Glutamatergic neuron (in vitro differentiated cells): ENCODE results near the gene QKI. TPM values are rescaled to one million over a fixed set of nuclear protein-coding genes. Genes with fewer than 3 reads are reported as not detected.

Experiments used
- DNase-seq: peaks from one replicate; pipeline ENCODE4 v3.0.0; 2022
- H3K27ac Mint-ChIP-seq: one replicate; pipeline ENCODE4 v1.8.0; 2020; ENCODE audit warnings: mild to moderate bottlenecking, mixed read lengths, inconsistent platforms; ENCODE audit not compliant: unreplicated experiment
- H3K27me3 Mint-ChIP-seq: one replicate; pipeline ENCODE4 v1.8.0; 2020; ENCODE audit warnings: mild to moderate bottlenecking, moderate library complexity, mixed read lengths, inconsistent platforms; ENCODE audit not compliant: unreplicated experiment
- H3K36me3 Mint-ChIP-seq: one replicate; pipeline ENCODE4 v1.8.0; 2020; ENCODE audit warnings: mild to moderate bottlenecking, mixed read lengths, inconsistent platforms; ENCODE audit not compliant: unreplicated experiment
- H3K4me1 Mint-ChIP-seq: one replicate; pipeline ENCODE4 v1.8.0; 2020; ENCODE audit warnings: mild to moderate bottlenecking, low read depth, mixed read lengths, inconsistent platforms; ENCODE audit not compliant: unreplicated experiment
- H3K4me3 Mint-ChIP-seq: one replicate; pipeline ENCODE4 v1.8.0; 2020; ENCODE audit warnings: mild to moderate bottlenecking, mixed read lengths, inconsistent platforms; ENCODE audit not compliant: unreplicated experiment
- H3K9me3 Mint-ChIP-seq: one replicate; pipeline ENCODE4 v1.8.0; 2020; ENCODE audit warnings: mild to moderate bottlenecking, moderate library complexity, mixed read lengths, inconsistent platforms; ENCODE audit not compliant: unreplicated experiment
- total RNA-seq: library from RNA; stranded (reverse); fragmentation: NEBNext Ultra II Directional; extraction: Animal tissue kit (Norgen Biotek cat#: 25700); gene quantifications from one replicate; pipeline ENCODE4 v1.2.1, GENCODE V29; 2021; ENCODE audit not compliant: unreplicated experiment
- TF ChIP-seq, protein P1 (sequence below): fragments of 200-600 bp; sonication (generic); IDR thresholded peaks from one replicate; pipeline ENCODE4 v1.5.0; 2021; ENCODE audit not compliant: partially characterized antibody, unreplicated experiment

Gene QKI
- total RNA-seq, 1 donor from 2014 or later: 50.5 TPM

DNA sequence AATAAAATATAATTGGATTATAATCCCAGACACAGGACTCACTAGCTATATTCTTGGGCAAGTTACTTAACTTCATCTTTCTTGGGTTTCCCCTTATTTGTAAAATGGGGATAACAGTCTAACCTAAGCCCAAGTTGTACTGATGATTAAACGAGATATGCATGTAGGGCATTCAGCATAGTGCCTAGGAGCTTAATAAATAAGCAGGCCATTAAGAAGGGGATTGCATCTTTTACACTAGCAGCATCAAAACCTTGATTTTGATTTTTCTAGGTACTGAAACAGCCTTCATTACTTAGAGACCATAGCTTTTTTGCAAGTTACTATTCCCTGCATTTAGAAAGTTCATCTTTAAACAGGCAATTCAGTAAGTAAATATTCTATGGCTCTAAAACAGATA lies 2.2 kb upstream of the QKI start:
- TF ChIP-seq, protein P1, sequence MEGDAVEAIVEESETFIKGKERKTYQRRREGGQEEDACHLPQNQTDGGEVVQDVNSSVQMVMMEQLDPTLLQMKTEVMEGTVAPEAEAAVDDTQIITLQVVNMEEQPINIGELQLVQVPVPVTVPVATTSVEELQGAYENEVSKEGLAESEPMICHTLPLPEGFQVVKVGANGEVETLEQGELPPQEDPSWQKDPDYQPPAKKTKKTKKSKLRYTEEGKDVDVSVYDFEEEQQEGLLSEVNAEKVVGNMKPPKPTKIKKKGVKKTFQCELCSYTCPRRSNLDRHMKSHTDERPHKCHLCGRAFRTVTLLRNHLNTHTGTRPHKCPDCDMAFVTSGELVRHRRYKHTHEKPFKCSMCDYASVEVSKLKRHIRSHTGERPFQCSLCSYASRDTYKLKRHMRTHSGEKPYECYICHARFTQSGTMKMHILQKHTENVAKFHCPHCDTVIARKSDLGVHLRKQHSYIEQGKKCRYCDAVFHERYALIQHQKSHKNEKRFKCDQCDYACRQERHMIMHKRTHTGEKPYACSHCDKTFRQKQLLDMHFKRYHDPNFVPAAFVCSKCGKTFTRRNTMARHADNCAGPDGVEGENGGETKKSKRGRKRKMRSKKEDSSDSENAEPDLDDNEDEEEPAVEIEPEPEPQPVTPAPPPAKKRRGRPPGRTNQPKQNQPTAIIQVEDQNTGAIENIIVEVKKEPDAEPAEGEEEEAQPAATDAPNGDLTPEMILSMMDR: no peak
- Mint-ChIP-seq H3K27ac (peak overlapping the region; percentile 92), H3K27me3 (peaks cover 6% of the 10 kb centered on the region), H3K36me3 (no peaks in the 10 kb centered on the region), H3K4me1 (peaks cover 2% of the 10 kb centered on the region), H3K9me3 (peaks cover 13% of the 10 kb centered on the region), H3K4me3 (peak overlapping the region; percentile 90)
- no peak for DNase-seq

DNA sequence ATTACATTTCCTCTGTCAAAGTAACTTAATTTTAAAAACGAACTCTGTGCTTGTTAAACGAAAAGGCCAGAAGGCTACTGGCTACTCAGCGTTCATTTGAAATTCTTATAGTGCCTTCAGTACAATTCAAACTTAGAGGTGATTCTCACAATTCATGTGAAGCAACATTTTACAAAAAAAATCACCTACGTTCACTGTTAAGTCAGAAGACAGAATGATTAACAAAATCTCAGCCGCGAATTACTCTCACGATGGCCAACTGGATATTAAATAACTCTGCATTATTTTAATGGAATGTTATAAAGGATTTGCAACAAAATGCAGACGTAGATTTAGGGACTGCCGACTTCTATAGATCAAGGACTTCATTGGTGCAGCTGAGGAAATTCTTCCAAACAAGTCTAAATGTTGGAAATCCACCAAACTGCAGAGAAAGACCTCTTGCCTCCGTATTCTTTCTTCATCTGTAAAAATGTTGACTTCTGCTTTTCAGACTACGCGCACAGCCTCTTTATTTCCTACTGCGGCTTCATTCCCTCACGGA lies 1.6 kb upstream of the QKI start:
- Mint-ChIP-seq H3K9me3 (peaks cover 13% of the 10 kb centered on the region), H3K4me1 (peaks cover 5% of the 10 kb centered on the region), H3K27me3 (peaks cover 6% of the 10 kb centered on the region), H3K4me3 (peak overlapping the region; percentile 90), H3K36me3 (no peaks in the 10 kb centered on the region), H3K27ac (peak overlapping the region; percentile 92)
- TF ChIP-seq, protein P1: no peak
- no peak for DNase-seq

- peaks cover 6% of the 10 kb centered on the region for H3K27me3 Mint-ChIP-seq
- TF ChIP-seq, protein P1: no peak
- peak; percentile 86 for DNase-seq
- peaks cover 13% of the 10 kb centered on the region for H3K9me3 Mint-ChIP-seq
- H3K36me3 Mint-ChIP-seq: no peaks in the 10 kb centered on the region
- H3K4me1 Mint-ChIP-seq: peaks cover 9% of the 10 kb centered on the region
- peak overlapping the region; percentile 90 for H3K4me3 Mint-ChIP-seq
- H3K27ac Mint-ChIP-seq: peak overlapping the region; percentile 92
Measured at GRCh38 chr6:163413345-163414116, 987 bp upstream of the QKI start.

DNA sequence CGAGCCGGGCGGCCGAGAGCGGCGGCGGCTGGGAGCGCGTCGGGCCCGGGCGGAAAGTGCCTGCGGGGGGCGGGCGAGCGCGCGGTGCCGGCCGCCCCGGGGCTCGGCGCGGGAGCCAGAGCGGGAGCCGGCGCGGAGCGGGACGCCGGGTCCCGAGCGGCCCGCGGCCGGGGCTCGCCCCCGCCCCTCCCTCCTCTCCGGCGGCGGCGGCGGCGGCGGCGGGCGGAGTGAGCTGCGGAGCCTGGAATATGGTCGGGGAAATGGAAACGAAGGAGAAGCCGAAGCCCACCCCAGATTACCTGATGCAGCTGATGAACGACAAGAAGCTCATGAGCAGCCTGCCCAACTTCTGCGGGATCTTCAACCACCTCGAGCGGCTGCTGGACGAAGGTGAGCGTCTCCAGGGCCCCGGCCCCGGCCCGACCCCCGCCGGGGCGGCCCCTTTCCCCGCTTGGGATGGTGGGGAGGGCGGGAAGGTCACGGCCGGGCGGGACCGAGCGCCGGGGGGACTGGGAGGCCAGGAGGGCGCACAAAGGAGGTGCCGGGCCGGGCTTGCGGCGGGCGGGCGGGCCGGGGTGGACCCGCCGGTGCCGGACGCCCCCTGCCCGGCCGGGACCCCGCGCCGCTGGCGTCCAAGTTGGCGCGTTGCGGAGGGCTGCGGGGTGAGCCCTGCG lies 565 bp downstream of the QKI start:
- Mint-ChIP-seq H3K9me3 (peaks cover 14% of the 10 kb centered on the region), H3K27ac (no peak overlapping the region), H3K4me1 (peaks cover 23% of the 10 kb centered on the region), H3K27me3 (peaks cover 6% of the 10 kb centered on the region), H3K4me3 (peak overlapping the region; percentile 76), H3K36me3 (no peaks in the 10 kb centered on the region)
- DNase-seq: no peak
- TF ChIP-seq, protein P1: no peak
